CD8-positive, alpha-beta memory T cell (primary cell): ENCODE results near the gene RBM47. TPM values are rescaled to one million over a fixed set of nuclear protein-coding genes. Genes with fewer than 3 reads are reported as not detected.
"Not testable (repeated sequence)": the region's sequence is repeated elsewhere in the genome, so short reads cannot be mapped to it uniquely, and the experiment has no call there.

Experiments used
- CTCF ChIA-PET: fragments of 350-600 bp; sonication (Branson Sonifier 250); formaldehyde crosslinking; loops from one replicate; lab custom pipeline; 2021; ENCODE audit warnings: antibody characterized with exemption; lab: Charles Lee
- POLR2A ChIA-PET: fragments of 350-600 bp; sonication (Branson Sonifier 250); formaldehyde crosslinking; loops from one replicate; lab custom pipeline; 2021; ENCODE audit warnings: antibody characterized with exemption; lab: Charles Lee
- DNase-seq, 5 donors: peaks; one replicate each; pipeline versions ENCODE4 v3.0.0 to v3.0.0-alpha.2; 2020 to 2022; ENCODE audit warnings: mixed read lengths in 1 of 5
- H3K27ac ChIP-seq: one replicate; pipeline ENCODE4 v1.7.0; 2013; ENCODE audit warnings: low read depth, mild to moderate bottlenecking, low read length, moderate library complexity
- H3K27me3 ChIP-seq: 2 replicates; pipeline ENCODE4 v1.7.0; 2013; ENCODE audit warnings: low read length, mild to moderate bottlenecking; ENCODE audit not compliant: insufficient read depth, poor library complexity, severe bottlenecking
- H3K36me3 ChIP-seq: 2 replicates; pipeline ENCODE4 v1.7.0; 2013; ENCODE audit warnings: mild to moderate bottlenecking, low read length, moderate library complexity; ENCODE audit not compliant: insufficient read depth
- H3K4me1 ChIP-seq: 2 replicates; pipeline ENCODE4 v1.7.0; 2013; ENCODE audit warnings: mild to moderate bottlenecking, low read length, moderate library complexity; ENCODE audit not compliant: insufficient read depth
- H3K4me3 ChIP-seq: 2 replicates; pipeline ENCODE4 v1.7.0; 2013; ENCODE audit warnings: mild to moderate bottlenecking, low read length
- H3K9me3 ChIP-seq: 2 replicates; pipeline ENCODE4 v1.7.0; 2013; ENCODE audit warnings: mild to moderate bottlenecking, low read length
- H3K27ac Mint-ChIP-seq, 8 donors: one replicate each; pipeline ENCODE4 v1.8.0; 2020 to 2021; ENCODE audit warnings: mixed read lengths in 8 of 8, mild to moderate bottlenecking in 6 of 8, inconsistent platforms in 3 of 8, moderate library complexity in 3 of 8
- H3K27me3 Mint-ChIP-seq, 2 donors: one replicate each; pipeline ENCODE4 v1.8.0; 2020 to 2021; ENCODE audit warnings: mixed read lengths in 2 of 2, mild to moderate bottlenecking in 1 of 2, moderate library complexity in 1 of 2
- H3K36me3 Mint-ChIP-seq, 3 donors: one replicate each; pipeline ENCODE4 v1.8.0; 2020 to 2021; ENCODE audit warnings: mixed read lengths in 3 of 3, inconsistent platforms in 1 of 3, mild to moderate bottlenecking in 1 of 3
- H3K4me1 Mint-ChIP-seq, 3 donors: one replicate each; pipeline ENCODE4 v1.8.0; 2020 to 2021; ENCODE audit warnings: mixed read lengths in 3 of 3, inconsistent platforms in 1 of 3, mild to moderate bottlenecking in 1 of 3
- H3K4me3 Mint-ChIP-seq, 7 donors: one replicate each; pipeline ENCODE4 v1.8.0; 2020 to 2021; ENCODE audit warnings: mixed read lengths in 7 of 7, mild to moderate bottlenecking in 6 of 7, moderate library complexity in 4 of 7, inconsistent platforms in 2 of 7
- H3K9me3 Mint-ChIP-seq, 5 donors: one replicate each; pipeline ENCODE4 v1.8.0; 2020 to 2022; ENCODE audit warnings: mixed read lengths in 5 of 5, mild to moderate bottlenecking in 3 of 5, moderate library complexity in 2 of 5, inconsistent platforms in 1 of 5
- polyA plus RNA-seq: library from polyadenylated mRNA; unstranded; fragments of 300-500 nt; fragmentation: Illumina TruSeq; gene quantifications from one replicate; pipeline ENCODE4 v1.2.3, GENCODE V29; 2021
- total RNA-seq, 2 experiments: library from RNA; stranded (reverse); gene quantifications; one replicate each; pipeline ENCODE4 v1.2.3, GENCODE V29; 2021

RBM47 gene
- total and polyA plus RNA-seq, 3 experiments from 2014 or later = 1.1 to 1.4 TPM; not detected in 1

DNA sequence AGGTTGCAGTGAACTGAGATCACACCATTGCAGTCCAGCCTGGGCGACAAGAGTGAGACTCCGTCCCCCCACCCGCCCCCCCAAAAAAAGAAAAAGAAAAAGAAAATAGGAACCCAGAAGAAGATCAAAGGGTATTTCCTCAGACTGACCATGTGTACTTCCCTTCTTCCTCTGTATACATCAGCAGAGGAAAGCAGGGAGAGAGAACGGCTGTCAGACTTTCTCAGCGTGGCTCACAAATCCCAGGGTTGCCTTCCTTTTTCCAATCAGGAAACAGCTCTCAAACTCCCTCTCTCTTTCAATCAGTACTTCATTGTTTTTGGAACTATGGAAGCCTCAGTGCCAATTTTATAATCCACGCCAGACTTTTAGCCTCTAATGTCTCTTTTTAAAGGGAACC lies 235.4 kb downstream of the RBM47 start:
- no peaks in the 10 kb centered on the region for H3K9me3 ChIP-seq
- DNase-seq = no peak
- Mint-ChIP-seq H3K4me3 (no peak overlapping the region), H3K27ac (no peak overlapping the region), H3K27me3 (peaks cover 0 to 4% of the 10 kb centered on the region in 2 donors), H3K36me3 (no peaks in the 10 kb centered on the region), H3K9me3 (no peaks in the 10 kb centered on the region), H3K4me1 (no peaks in the 10 kb centered on the region)
- no peak overlapping the region for H3K4me3 ChIP-seq
- no peaks in the 10 kb centered on the region for H3K27me3 ChIP-seq
- H3K4me1 ChIP-seq = no peaks in the 10 kb centered on the region
- no peak overlapping the region for H3K27ac ChIP-seq
- ChIA-PET CTCF (no interaction called here), POLR2A (no interaction called here)
- H3K36me3 ChIP-seq = no peaks in the 10 kb centered on the region

DNA sequence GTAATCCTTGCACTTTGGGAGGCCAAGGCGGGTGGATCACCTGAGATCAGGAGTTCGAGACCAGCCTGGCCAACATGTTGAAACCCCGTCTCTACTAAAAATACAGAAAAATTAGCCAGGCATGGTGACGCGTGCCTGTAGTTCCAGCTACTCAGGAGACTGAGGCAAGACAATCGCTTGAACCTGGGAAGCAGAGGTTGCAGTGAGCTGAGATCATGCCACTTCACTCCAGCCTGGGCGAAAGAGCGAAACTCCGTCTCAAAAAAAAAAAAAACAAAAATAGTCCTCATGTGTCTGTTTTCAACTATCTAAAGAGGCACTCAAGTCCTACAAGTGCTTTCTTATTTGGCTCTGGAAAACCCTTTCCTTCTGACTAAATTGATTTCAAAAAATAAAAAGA lies 237.4 kb downstream of the RBM47 start:
- H3K27ac Mint-ChIP-seq, H3K36me3 Mint-ChIP-seq, DNase-seq, CTCF ChIA-PET, H3K27ac ChIP-seq, H3K4me3 ChIP-seq, H3K9me3 ChIP-seq, H3K9me3 Mint-ChIP-seq, H3K4me1 ChIP-seq, H3K36me3 ChIP-seq, H3K4me1 Mint-ChIP-seq, H3K27me3 ChIP-seq, POLR2A ChIA-PET, H3K27me3 Mint-ChIP-seq, H3K4me3 Mint-ChIP-seq: not testable (repeated sequence)

GRCh38 chr4:40389986-40390385 lies 239.7 kb downstream of the RBM47 start:
- H3K4me1 ChIP-seq = no peaks in the 10 kb centered on the region
- DNase-seq = no peak
- Mint-ChIP-seq H3K27me3 (peaks cover 0 to 2% of the 10 kb centered on the region in 2 donors), H3K27ac (no peak overlapping the region), H3K4me1 (no peaks in the 10 kb centered on the region), H3K9me3 (no peaks in the 10 kb centered on the region), H3K36me3 (no peaks in the 10 kb centered on the region), H3K4me3 (no peak overlapping the region)
- no peak overlapping the region for H3K27ac ChIP-seq
- H3K9me3 ChIP-seq = no peaks in the 10 kb centered on the region
- H3K27me3 ChIP-seq = no peaks in the 10 kb centered on the region
- no peak overlapping the region for H3K4me3 ChIP-seq
- ChIA-PET POLR2A (no interaction called here), CTCF (no interaction called here)
- no peaks in the 10 kb centered on the region for H3K36me3 ChIP-seq

DNA sequence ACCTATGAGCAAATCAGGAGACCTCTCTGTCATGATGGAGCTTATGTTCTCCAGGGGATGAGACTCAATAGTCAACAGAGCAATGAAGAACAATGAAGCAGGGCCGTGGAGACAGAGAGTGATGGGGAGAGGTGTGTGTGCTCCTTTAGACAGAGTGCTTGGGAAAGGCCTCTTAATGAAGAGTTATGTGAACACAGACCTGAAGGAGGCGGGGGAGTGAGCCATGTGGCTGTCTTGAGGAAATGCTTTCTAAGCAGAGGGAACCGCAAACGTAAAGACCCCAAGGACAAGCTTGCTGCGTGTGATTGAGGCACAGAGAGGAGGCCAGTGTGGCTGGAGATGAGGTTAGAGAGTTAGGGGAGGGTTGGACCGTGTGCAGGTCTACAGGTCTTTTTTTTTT lies 241.4 kb downstream of the RBM47 start:
- POLR2A ChIA-PET = no interaction called here
- Histone ChIP-seq H3K4me3 (no peak overlapping the region), H3K27ac (no peak overlapping the region), H3K27me3 (no peaks in the 10 kb centered on the region), H3K9me3 (no peaks in the 10 kb centered on the region), H3K36me3 (no peaks in the 10 kb centered on the region), H3K4me1 (no peaks in the 10 kb centered on the region)
- no peaks in the 10 kb centered on the region for H3K9me3 Mint-ChIP-seq
- peak overlapping the region in 2 of 8 donors; percentile 1 to 69 for H3K27ac Mint-ChIP-seq
- DNase-seq = no peak
- no peaks in the 10 kb centered on the region for H3K27me3 Mint-ChIP-seq
- H3K4me1 Mint-ChIP-seq = no peaks in the 10 kb centered on the region
- H3K4me3 Mint-ChIP-seq = no peak overlapping the region
- no peaks in the 10 kb centered on the region for H3K36me3 Mint-ChIP-seq
- CTCF ChIA-PET = interaction anchor here (0.8 kb wide), 1 partner anchor 509 kb away, joined by 3 read pairs; no protein-coding TSS in a partner anchor

- H3K27me3 Mint-ChIP-seq = peaks cover 4 to 9% of the 10 kb centered on the region in 2 donors
- ChIA-PET POLR2A (no interaction called here), CTCF (no interaction called here)
- H3K9me3 ChIP-seq = no peaks in the 10 kb centered on the region
- H3K27me3 ChIP-seq = no peaks in the 10 kb centered on the region
- no peaks in the 10 kb centered on the region for H3K4me1 Mint-ChIP-seq
- no peak overlapping the region for H3K27ac Mint-ChIP-seq
- no peak overlapping the region for H3K4me3 ChIP-seq
- no peaks in the 10 kb centered on the region for H3K36me3 ChIP-seq
- H3K4me1 ChIP-seq = no peaks in the 10 kb centered on the region
- no peak overlapping the region for H3K4me3 Mint-ChIP-seq
- no peaks in the 10 kb centered on the region for H3K36me3 Mint-ChIP-seq
- no peaks in the 10 kb centered on the region for H3K9me3 Mint-ChIP-seq
- H3K27ac ChIP-seq = no peak overlapping the region
- no peak for DNase-seq
These were observed 249.0 kb downstream of the RBM47 start for GRCh38 chr4:40380647-40381046.

DNA sequence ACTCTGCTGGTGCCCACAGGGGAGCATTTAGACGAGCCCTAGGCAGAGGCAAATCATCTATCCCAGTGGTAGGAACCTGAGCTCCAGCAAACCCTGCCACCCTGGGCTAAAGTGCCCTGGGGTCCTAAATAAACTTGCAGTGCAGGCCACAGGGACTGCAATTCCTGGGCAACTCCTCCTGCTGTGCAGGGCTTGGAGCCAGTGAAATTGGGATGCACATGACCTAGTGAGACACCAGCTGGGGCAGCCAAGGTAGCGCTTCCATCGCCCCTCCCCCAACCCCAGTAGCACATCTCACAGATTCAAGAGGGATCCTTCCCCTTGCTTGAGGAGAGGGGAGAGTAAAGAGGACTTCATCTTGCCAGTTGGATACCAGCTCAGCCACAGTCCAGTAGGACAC lies 250.4 kb downstream of the RBM47 start:
- no peak overlapping the region for H3K27ac Mint-ChIP-seq
- Histone ChIP-seq H3K9me3 (no peaks in the 10 kb centered on the region), H3K27ac (no peak overlapping the region), H3K36me3 (no peaks in the 10 kb centered on the region), H3K4me3 (no peak overlapping the region), H3K4me1 (no peaks in the 10 kb centered on the region), H3K27me3 (no peaks in the 10 kb centered on the region)
- no peak overlapping the region for H3K4me3 Mint-ChIP-seq
- CTCF ChIA-PET = no interaction called here
- H3K4me1 Mint-ChIP-seq = no peaks in the 10 kb centered on the region
- no peaks in the 10 kb centered on the region for H3K36me3 Mint-ChIP-seq
- H3K9me3 Mint-ChIP-seq = no peaks in the 10 kb centered on the region
- POLR2A ChIA-PET = no interaction called here
- no peak for DNase-seq
- H3K27me3 Mint-ChIP-seq = peaks cover 4 to 9% of the 10 kb centered on the region in 2 donors

GRCh38 chr4:40378619-40379018 lies 251.0 kb downstream of the RBM47 start:
- POLR2A ChIA-PET = no interaction called here
- Histone ChIP-seq H3K27me3 (no peaks in the 10 kb centered on the region), H3K4me1 (no peaks in the 10 kb centered on the region), H3K4me3 (no peak overlapping the region), H3K27ac (no peak overlapping the region), H3K36me3 (no peaks in the 10 kb centered on the region), H3K9me3 (no peaks in the 10 kb centered on the region)
- no peaks in the 10 kb centered on the region for H3K36me3 Mint-ChIP-seq
- H3K4me1 Mint-ChIP-seq = no peaks in the 10 kb centered on the region
- H3K4me3 Mint-ChIP-seq = no peak overlapping the region
- H3K27ac Mint-ChIP-seq = no peak overlapping the region
- peaks cover 4 to 9% of the 10 kb centered on the region in 2 donors for H3K27me3 Mint-ChIP-seq
- CTCF ChIA-PET = no interaction called here
- H3K9me3 Mint-ChIP-seq = no peaks in the 10 kb centered on the region
- DNase-seq = no peak

GRCh38 chr4:40377512-40378365 lies 251.9 kb downstream of the RBM47 start:
- Histone ChIP-seq H3K27me3 (no peaks in the 10 kb centered on the region), H3K4me3 (no peak overlapping the region), H3K36me3 (no peaks in the 10 kb centered on the region), H3K4me1 (no peaks in the 10 kb centered on the region), H3K9me3 (no peaks in the 10 kb centered on the region), H3K27ac (no peak overlapping the region)
- H3K9me3 Mint-ChIP-seq = no peaks in the 10 kb centered on the region
- no peak overlapping the region for H3K4me3 Mint-ChIP-seq
- no peaks in the 10 kb centered on the region for H3K36me3 Mint-ChIP-seq
- H3K4me1 Mint-ChIP-seq = no peaks in the 10 kb centered on the region
- DNase-seq = no peak
- peaks cover 4 to 9% of the 10 kb centered on the region in 2 donors for H3K27me3 Mint-ChIP-seq
- ChIA-PET POLR2A (no interaction called here), CTCF (no interaction called here)
- no peak overlapping the region for H3K27ac Mint-ChIP-seq
